Psoas muscle (tissue), 8 donors: ENCODE data around the gene FYB1. TPM values are rescaled to one million over a fixed set of nuclear protein-coding genes. Genes with fewer than 3 reads are reported as not detected.

ENCODE experiments used
- ATAC-seq, 4 donors: fragments of 200-7000 bp; cut with Tn5 transposase; one replicate each; pipeline ENCODE4 v1.9.1; 2020; ENCODE audit warnings: moderate library complexity in 3 of 4, mild to moderate bottlenecking in 2 of 4
- DNase-seq, 2 donors: peaks; one replicate each; pipeline ENCODE4 v3.0.0-alpha.2; 2020
- H3K27ac ChIP-seq: fragments of 200-600 bp; one replicate; pipeline ENCODE4 v1.8.0; 2022
- H3K27me3 ChIP-seq, 3 donors: fragments of 200-600 bp in 1 of 3; one replicate each; pipeline versions ENCODE4 v1.6.1 to v1.8.0; 2013 to 2022; ENCODE audit warnings: low read length in 2 of 3, mild to moderate bottlenecking in 2 of 3, moderate library complexity in 1 of 3; ENCODE audit not compliant: insufficient read depth in 3 of 3
- H3K36me3 ChIP-seq, 2 donors: fragments of 200-600 bp in 1 of 2; one replicate each; pipeline versions ENCODE4 v1.6.1 to v1.8.0; 2013 to 2022; ENCODE audit warnings: low read depth in 1 of 2, mild to moderate bottlenecking in 1 of 2, moderate library complexity in 1 of 2; ENCODE audit not compliant: insufficient read depth in 1 of 2
- H3K4me1 ChIP-seq: fragments of 200-600 bp; one replicate; pipeline ENCODE4 v1.8.0; 2022
- H3K4me3 ChIP-seq: fragments of 200-600 bp; one replicate; pipeline ENCODE4 v1.8.0; 2022; ENCODE audit warnings: mild to moderate bottlenecking
- H3K9me3 ChIP-seq: fragments of 200-600 bp; one replicate; pipeline ENCODE4 v1.8.0; 2022
- CTCF ChIP-seq: fragments of 200-600 bp; IDR thresholded peaks from one replicate; pipeline ENCODE4 v1.8.0; 2022; ENCODE audit warnings: antibody characterized with exemption
- WGBS, 3 donors: extraction: QIAGEN DNeasy Blood & Tissue Kit; methylation state at CpG; one replicate each; pipeline versions ENCODE4 v1.1.6 to v1.1.7; 2013; 5-methylcytosine and 5-hydroxymethylcytosine counted together
- intact Hi-C, 2 donors: fragments of 100-400 bp; cut with DNase I; formaldehyde crosslinking; loops; one replicate each; pipeline versions ENCODE4 v1.11.0 to v1.14.2; 2022
- polyA plus RNA-seq, 3 donors: library from polyadenylated mRNA; stranded (reverse); fragments of 200-250 nt; gene quantifications; one replicate each; pipeline ENCODE4 v1.2.3, GENCODE V29; 2013
- total RNA-seq, 4 donors: library from RNA; stranded (reverse); fragmentation: NEBNext Ultra II Directional in 2 of 4; extraction: Animal tissue kit (Norgen Biotek cat#: 25700) in 2 of 4; gene quantifications; one replicate each; pipeline versions ENCODE4 v1.2.1 to v1.2.4, GENCODE V29; 2021 to 2023
- donor health status: healthy with polysubstance abuse.
- donor health status: DM: no; HTN: no; CAD: no; lungs with moderate emphysema.
- donor health status: Bipolar disorder and iron deficiency.
- donor health status: healthy.
- donor health status: DM: yes; HTN: yes; CAD: no.
- donor health status: DM: no; HTN: no; CAD: no.
- donor health status: DM: no; HTN: no; CAD: no.
- donor health status: DM: yes; HTN: yes; CAD: no.

FYB1 gene
- total and polyA plus RNA-seq, 7 donors, result 0.22 to 3.2 (median 1.3) TPM

DNA sequence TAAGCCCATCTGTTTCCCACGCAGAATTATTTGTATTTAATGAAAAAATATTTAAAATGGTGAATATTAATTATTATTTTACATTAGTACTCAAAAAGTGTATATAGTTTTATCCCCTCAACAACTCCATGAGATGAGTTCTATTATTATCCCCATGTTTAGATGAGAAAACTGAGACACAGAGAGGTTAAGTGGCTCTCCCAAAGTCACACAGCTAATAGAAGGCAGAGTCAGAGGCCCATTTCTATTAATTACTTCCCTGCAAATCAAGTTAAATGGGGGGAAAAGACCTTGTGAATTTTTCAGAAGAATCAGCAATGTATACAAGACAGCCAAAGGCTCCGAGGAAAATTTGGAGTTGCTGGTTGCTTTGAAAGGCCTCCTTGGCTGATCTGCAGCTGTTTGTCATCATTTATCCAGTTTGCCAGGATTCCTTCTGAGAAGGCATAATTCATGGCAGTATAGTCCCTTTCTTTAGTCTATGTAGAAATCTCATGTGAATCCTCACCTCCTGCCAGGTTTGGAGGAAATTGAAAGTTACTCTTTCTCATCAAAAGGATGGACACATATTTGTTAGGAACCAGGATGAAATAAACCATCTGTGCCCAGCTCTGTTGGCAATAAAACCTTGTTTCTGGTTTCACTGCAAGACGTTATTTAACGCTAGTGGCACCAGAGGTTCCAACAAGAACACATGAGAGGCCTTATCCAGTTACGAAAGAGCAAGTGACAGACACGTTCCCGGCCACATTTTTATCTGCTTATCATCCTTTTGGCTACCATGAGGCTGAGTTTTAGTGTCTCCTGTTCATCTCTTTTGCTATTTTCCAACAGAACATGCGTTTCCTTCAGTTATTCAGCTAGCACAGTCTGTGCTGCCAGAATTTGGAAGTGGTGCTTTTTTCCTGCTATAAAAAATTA, 621 bp downstream of the FYB1 start:
- 23 to 36% (median 26%) methylated on average over 8 of the region's 8 CpGs for WGBS, 3 donors
- intact Hi-C loops, result loop anchor here (2.0 to 10.0 kb wide), 4 partner anchors 64 to 356 kb away; no protein-coding TSS in a partner anchor
- H3K27me3 ChIP-seq, result no peaks in the 10 kb centered on the region
- DNase-seq, result no peak
- H3K36me3 ChIP-seq, result no peaks in the 10 kb centered on the region
- no peak for TF ChIP-seq CTCF
- peak overlapping the region; percentile 82 for H3K27ac ChIP-seq
- peaks cover 28% of the 10 kb centered on the region for H3K4me1 ChIP-seq
- no peaks in the 10 kb centered on the region for H3K9me3 ChIP-seq
- ATAC-seq, result peak; percentile 60 to 90 (median 77)
- peak overlapping the region; percentile 54 for H3K4me3 ChIP-seq

DNA sequence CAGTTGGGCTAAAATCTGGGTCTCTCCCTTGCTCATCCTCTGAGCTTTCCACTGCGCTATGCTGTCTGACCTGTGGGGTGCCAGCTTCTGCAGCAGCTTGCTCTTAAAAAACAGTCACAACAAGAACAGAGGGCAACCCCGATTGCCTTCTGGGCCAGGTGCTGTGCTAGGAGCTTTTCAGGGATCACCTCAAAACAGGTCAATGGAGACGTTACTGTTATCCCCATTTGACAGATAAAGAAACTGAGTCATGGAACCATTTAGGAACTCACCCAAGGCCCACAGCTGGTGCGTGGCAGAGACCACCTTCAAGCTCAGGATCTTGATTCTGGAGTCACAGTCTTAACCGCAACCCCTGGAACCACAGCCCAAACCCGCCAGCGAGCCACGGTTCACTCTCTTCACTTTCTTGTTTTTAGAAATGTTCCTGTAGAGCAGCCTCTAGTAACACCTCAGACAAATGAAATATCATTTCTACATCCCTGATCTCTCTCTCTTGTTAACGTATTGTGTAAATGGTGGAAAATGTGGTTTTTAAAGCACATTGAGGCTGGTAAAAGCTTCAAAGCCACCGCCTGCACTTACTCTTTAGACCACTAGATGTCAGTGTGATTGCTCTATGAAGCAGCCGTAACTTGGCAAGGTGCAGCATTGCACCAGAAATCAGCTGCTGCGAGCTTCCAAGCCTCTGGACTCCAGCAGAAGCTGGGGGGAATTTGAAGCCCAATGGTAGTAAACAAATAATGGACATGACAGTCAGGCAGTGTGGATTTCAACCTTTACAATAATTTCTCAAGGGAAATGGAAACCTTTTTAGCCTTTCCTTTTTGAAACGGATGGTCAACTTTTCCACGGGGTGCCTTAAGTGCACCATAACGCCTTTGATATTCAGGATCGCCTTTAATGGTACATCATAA, 1.7 kb downstream of the FYB1 start:
- peak; percentile 98 for TF ChIP-seq CTCF
- Histone ChIP-seq H3K27me3 (no peaks in the 10 kb centered on the region), H3K27ac (peak overlapping the region; percentile 82), H3K36me3 (no peaks in the 10 kb centered on the region), H3K9me3 (no peaks in the 10 kb centered on the region), H3K4me1 (peaks cover 22% of the 10 kb centered on the region), H3K4me3 (peak overlapping the region; percentile 54)
- DNase-seq (peak; percentile 72 to 83), ATAC-seq (peak; percentile 87 to 92 (median 91))
- 50 to 58% (median 58%) methylated on average over 16 of the region's 16 CpGs for WGBS, 3 donors
- intact Hi-C loops, result loop anchor here (1.0 to 10.0 kb wide), 5 partner anchors 65 to 357 kb away; no protein-coding TSS in a partner anchor

DNA sequence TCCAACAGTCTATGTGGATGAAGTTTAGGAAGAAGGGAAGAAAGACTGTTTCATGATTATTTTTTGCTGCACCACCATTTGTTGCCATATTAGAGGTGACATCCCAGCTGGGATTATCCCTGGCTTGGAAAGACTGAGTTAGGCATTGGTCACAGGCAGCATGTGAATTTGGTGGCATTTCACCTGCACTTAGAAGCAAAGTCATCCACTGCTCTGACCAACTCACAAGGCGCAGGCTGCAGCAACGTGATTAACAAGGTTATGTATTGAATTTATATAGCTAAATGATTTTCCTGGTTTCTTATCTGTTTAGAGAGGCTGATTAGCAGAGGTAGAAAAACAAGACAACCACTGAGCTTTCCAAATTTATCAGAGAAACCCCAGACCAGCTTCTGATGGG, 2.7 kb downstream of the FYB1 start:
- intact Hi-C loops, result loop anchor here (1.0 to 10.0 kb wide), 3 partner anchors 67 to 358 kb away; no protein-coding TSS in a partner anchor
- TF ChIP-seq CTCF, result no peak
- DNase-seq (no peak), ATAC-seq (no peak)
- Histone ChIP-seq H3K27me3 (no peaks in the 10 kb centered on the region), H3K27ac (no peak overlapping the region), H3K36me3 (no peaks in the 10 kb centered on the region), H3K4me3 (no peak overlapping the region), H3K4me1 (peaks cover 22% of the 10 kb centered on the region), H3K9me3 (no peaks in the 10 kb centered on the region)
- WGBS, 3 donors, result 77 to 86% (median 86%) methylated on average over 2 of the region's 2 CpGs

- TF ChIP-seq CTCF, result no peak
- intact Hi-C loops, result loop anchor here (5.0 to 10.0 kb wide), 2 partner anchors 331 to 359 kb away; no protein-coding TSS in a partner anchor
- ATAC-seq, result no peak
- H3K9me3 ChIP-seq, result no peaks in the 10 kb centered on the region
- DNase-seq, result no peak
- no peak overlapping the region for H3K27ac ChIP-seq
- no peaks in the 10 kb centered on the region for H3K36me3 ChIP-seq
- peaks cover 22% of the 10 kb centered on the region for H3K4me1 ChIP-seq
- WGBS, 3 donors, result 55 to 58% (median 56%) methylated on average over 3 of the region's 3 CpGs
- H3K4me3 ChIP-seq, result no peak overlapping the region
- no peaks in the 10 kb centered on the region for H3K27me3 ChIP-seq
Observed at GRCh38 chr5:39215857-39216256, 3.5 kb downstream of the FYB1 start.
